Hair follicle dermal papilla cell (primary cell): Measurements from ENCODE around the gene DUSP10. TPM values are rescaled to one million over a fixed set of nuclear protein-coding genes. Genes with fewer than 3 reads are reported as not detected.

Source experiments
- total RNA-seq: library from RNA; depleted of rRNA; stranded (reverse); fragments of >200 nt; gene quantifications from 2 replicates; pipeline ENCODE4 v1.2.3, GENCODE V29; 2012

Gene DUSP10
- 24.3 and 33.9 TPM in 2 replicates for total RNA-seq

GRCh38 chr1:221741703-221742554, at the start of gene DUSP10:
Gene DUSP10 (minus strand): TSS chr1:221742089. CDS start chr1:221739744, 2,345 bp downstream.

